Measurements from ENCODE around the gene AHR.
"Not testable (repeated sequence)": the region's sequence is repeated elsewhere in the genome, so short reads cannot be mapped to it uniquely, and the experiment has no call there.

AHR gene

GRCh38 chr7:17339952-17340351 lies 41.5 kb downstream of the AHR start:
- no peak for DNase-seq (ENCODE audit: low read depth in 2 of 2)

- DNase-seq (ENCODE audit: low read depth in 2 of 2): no peak
These were observed 42.2 kb downstream of the AHR start for GRCh38 chr7:17340655-17341054.

- no peak for DNase-seq (ENCODE audit: low read depth in 2 of 2)
These were observed 44.3 kb downstream of the AHR start for GRCh38 chr7:17342756-17343155.

DNA sequence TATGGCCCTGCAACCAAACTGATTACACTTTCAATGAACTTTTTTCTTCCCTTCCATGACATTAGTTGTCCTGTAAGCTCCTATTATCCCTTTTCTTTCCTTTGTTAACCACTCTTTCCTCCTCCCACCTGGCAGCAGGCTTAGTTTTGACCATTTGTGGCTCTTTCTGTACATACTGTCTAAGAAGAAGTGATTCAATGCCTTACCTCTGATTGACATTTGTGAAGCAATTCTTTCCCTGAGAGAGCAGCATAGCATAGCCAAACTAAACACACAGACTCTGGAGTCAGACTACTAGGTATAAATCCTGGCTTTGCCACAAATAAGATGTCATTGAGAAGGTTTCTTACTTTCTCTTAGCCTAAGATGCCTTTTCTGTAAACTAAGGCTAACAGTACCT lies 48.9 kb downstream of the AHR start:
- DNase-seq (ENCODE audit: low read depth in 2 of 2): no peak

GRCh38 chr7:17348932-17349331 lies 50.5 kb downstream of the AHR start:
- DNase-seq (ENCODE audit: low read depth in 2 of 2): not testable (repeated sequence)

DNA sequence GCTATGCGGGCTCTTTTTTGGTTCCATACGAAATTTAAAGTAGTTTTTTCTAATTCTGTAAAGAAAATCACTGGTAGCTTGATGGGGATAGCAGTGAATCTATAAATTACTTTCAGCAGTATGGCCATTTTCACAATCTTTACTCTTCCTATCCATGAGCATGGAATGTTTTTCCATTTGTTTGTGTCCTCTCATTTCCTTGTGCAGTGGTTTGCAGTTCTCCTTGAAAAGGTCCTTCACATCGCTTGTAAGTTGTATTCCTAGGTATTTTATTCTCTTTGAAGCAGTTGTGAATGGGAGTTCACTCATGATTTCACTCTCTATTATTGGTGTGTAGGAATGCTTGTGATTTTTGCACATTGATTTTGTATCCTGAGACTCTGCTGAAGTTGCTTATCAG lies 51.9 kb downstream of the AHR start:
- DNase-seq (ENCODE audit: low read depth in 2 of 2): not testable (repeated sequence)

GRCh38 chr7:17353650-17354419 lies 55.4 kb downstream of the AHR start:
- not testable (repeated sequence) for DNase-seq (ENCODE audit: low read depth in 2 of 2)

DNA sequence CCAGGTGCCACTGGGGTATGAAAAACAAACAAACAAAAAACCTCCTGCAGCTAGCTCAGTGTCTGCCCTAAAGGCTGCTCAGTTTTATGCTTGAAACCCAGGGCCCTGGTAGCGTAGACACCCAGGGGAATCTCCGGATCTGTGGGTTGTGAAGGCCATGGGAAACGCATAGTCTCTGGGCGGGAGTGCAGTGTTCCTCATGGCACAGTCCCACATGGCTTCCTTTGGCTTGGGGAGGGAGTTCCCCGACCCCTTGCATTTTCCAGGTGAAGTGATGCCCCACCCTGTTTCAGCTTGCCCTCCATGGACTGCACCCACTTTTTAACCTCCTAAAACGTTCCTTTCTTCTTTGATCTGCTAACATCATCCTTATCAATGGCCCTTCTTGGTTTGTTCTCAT lies 56.0 kb downstream of the AHR start:
- DNase-seq (ENCODE audit: low read depth in 2 of 2): no peak

GRCh38 chr7:17355050-17355449 lies 56.6 kb downstream of the AHR start:
- DNase-seq (ENCODE audit: low read depth in 2 of 2): no peak

DNA sequence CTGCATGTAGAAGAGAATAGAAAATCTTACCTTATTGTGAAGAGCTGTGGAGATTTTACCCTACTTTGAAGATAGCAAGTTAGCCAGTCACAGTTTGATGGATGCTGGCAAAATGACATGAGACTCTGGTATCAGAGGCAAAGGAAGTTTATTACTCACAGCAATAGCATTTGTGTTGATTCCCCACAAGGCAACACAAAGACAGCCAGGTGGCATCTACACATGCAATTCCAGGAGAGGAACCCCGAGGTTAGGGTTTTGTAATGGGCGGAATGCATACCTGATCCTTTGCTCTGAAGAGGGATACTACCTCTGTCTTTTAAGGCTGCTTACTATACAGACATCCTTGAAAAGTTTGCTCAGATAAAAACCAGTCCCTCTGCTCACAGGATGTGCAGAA lies 59.5 kb downstream of the AHR start:
- DNase-seq (ENCODE audit: low read depth in 2 of 2): no peak

GRCh38 chr7:17359610-17360009 lies 61.2 kb downstream of the AHR start:
- DNase-seq (ENCODE audit: low read depth in 2 of 2): no peak

- no peak for DNase-seq (ENCODE audit: low read depth in 2 of 2)
These were observed 64.1 kb downstream of the AHR start for GRCh38 chr7:17362439-17363105.

DNA sequence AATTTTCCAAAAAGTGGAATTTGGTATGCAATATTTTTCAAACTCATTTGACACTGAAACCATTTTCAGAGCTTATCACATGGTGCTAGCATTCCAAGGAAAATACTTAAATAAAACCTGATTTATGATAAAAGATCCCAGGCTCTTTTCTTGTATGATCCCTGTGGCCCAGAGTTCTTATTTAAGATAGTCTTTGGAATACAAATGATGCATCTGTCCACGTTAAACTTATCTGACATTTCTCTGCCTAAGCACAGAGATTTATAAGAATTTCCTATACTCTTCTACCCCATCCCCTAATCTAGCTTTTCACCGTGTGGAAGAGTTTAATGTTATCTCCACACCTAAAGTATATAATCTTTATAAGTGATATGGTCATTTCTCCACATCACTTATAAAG lies 66.2 kb downstream of the AHR start:
- DNase-seq (ENCODE audit: low read depth in 2 of 2): no peak

DNA sequence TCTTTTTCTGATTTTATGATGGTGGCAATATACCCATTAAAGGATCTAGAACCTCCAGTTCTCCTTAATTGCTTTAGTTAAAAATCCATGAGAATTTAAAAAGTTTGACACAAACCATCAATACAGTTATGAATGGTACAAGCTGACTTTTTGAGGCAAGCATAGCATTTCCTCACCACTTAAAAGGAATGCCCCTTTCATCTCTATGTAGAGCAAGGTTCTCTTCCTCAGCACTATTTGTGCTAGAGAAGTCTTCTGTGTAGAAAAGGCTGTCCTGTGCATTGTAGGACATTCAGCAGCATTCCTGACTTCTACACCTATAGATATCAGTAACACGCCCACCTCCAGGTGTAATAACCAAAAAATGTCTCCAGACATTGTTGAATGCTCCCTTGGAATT lies 67.3 kb downstream of the AHR start:
- DNase-seq (ENCODE audit: low read depth in 2 of 2): no peak

- DNase-seq (ENCODE audit: low read depth in 2 of 2): no peak
These were observed 69.0 kb downstream of the AHR start for GRCh38 chr7:17367502-17367901.

GRCh38 chr7:17368856-17369524 lies 70.5 kb downstream of the AHR start:
- no peak for DNase-seq (ENCODE audit: low read depth in 2 of 2)

DNA sequence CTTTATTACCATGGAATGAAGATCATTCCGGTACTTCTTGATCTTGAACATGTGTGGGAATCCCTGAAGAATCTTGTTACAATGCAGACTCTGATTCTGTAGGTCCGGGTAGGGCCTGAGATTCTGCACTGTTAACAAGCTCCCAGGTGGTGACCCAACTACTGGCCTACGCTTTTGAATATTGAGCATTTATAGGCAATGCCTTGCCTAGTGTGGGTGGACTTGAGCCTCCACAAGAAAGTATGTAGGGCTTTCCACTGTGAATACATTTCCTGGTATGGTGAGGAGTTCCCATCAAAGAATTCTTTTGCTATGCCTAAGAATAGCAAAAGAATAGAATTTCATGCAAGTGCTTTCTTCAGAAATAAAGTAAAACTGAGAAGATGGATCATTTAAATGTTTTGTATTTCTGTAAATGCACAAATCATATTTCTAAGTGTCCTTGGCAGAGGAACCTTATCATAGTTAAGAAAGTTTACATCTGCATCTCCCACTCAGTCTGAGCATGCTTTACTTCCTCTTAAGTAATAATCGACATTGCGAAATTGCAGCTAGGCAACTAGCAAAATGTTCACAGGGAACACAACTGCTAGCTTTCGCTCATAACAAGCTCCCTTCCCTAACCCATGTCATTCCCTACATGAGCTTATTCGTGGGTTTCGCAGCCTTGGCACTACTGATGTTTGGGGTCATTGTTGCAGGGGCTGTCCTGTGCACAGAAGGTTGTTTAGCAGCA lies 71.4 kb downstream of the AHR start:
- no peak for DNase-seq (ENCODE audit: low read depth in 2 of 2)

DNA sequence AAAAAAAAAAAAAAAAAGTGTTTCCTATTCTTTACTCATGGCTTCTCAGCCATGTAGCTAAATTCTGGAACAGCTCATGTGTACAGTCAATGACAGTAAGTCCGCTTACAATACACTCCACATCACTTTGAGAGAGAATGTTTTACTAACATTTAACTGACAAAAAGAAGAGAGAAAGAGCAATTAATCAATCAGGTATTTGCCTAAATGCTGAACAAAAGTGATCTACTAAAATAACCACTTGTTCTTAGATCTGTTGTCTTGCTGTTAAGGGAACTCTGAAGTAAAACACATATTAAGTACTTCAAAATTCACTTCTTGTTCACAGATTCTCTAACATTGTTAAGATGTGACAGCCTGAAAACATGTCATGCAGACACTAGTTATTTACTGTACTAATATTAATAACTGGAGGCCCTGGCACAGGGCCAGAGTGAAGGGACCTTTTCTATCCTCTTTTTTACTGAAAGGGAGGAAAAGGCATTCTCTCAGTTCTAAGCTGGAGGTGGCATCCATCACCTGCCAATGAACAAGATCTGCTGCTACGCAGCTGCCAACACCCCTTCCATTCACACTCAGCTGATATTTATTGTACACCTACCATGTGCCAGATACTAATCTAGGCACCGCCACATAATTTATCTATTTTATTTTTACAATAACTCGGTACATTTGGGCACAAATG lies 72.6 kb downstream of the AHR start:
- DNase-seq (ENCODE audit: low read depth in 2 of 2): no peak

DNA sequence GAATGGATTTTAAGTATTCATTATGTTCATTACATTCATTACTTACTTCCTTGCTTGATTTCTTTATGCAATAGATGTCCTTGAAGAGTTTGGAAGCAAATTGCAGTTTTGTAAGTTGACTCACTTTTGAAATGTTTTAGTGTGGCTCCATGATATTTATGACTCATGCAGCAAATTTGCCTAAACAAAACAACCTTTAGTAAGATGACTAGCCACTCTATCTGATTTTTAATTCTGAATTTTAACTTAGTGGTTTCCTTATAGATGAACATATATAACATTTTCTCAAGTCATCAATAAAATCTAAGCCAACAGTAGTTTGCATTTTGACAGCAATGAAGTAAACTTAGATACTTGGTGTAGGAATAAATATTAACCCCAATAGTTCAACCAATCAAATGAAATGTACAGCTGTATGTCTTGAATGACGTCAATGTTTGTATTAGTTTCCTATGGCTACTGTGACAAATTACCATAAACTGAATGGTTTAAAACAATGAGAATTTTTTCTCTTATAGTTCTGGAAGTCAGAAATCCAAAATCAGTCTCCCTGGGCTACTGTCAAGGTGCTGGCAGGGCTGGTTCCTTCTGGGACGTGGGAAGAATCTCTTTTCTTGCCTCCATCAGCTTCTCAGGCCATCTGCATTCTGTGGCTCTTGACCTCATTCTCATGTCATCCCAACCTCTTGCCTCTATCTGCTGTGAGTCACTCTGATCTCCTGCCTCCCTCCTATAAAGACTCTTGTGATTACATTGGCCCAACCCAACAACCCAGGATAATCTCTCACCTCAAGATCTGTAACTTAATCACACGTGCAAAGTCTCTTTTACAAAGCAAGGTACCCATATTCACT lies 73.4 kb downstream of the AHR start:
- DNase-seq (ENCODE audit: low read depth in 2 of 2): no peak

DNA sequence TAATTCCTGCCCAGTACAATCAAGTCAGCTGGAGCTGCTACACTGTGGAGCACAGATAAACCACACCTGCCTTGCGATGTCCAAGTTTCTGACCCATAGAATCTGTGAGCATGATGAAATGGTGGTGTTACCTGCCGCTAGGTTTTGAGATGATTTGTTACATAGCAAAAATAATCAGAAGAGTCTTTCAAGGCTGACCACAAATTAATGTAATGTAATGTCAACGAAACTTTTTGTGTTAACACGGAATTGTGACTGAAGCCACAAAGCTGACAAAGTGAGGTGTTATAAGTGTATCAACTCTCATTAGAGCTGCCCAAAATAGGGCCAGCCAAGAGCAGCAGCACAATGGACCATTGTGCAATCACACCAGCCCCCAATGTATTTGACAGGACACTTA lies 75.7 kb downstream of the AHR start:
- no peak for DNase-seq (ENCODE audit: low read depth in 2 of 2)

DNA sequence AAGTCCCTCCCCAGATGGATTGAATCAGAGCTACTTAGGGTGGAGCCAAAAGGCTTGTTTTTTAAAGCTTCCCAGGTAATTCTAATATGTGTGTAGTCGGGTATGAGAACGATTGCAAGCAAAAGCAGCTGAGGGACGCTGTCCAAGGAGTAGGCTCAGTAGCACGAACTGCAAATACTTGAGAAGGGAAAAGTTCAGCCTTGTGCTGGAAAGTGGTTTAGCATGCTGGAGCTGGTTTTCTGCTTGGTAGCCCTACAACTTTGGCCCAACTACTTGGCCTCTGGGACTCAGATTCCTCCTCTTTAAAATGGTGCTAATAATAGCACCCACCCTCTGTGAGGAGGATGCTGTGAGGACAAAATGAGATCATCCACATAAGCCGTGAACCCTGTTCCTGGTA lies 76.2 kb downstream of the AHR start:
- no peak for DNase-seq (ENCODE audit: low read depth in 2 of 2)

Measured in stimulated activated CD8-positive, alpha-beta memory T cell treated with anti-CD3 and anti-CD28 coated beads, Interleukin-7, amount 100 ng/mL, for 1 hour (primary cell).